Astrocyte of the cerebellum (primary cell): ENCODE measurements around the gene ARHGEF16.

Experiments
- DNase-seq: peaks from one replicate; pipeline ENCODE4 v3.0.0-alpha.2; 2011; ENCODE audit warnings: low read depth
- H3K4me3 ChIP-seq: 2 replicates; pipeline ENCODE4 v1.5.1; 2011; ENCODE audit warnings: mild to moderate bottlenecking, low read depth, low read length, moderate library complexity
- in situ Hi-C: cut with HindIII; loops from 2 replicates; pipeline ENCODE4 v1.10.0; 2017; ENCODE audit warnings: low sequenced_read_pairs
- TF ChIP-seq, protein P1 (sequence below): IDR thresholded peaks from 2 replicates; pipeline ENCODE4 v1.5.1; 2012; ENCODE audit warnings: low read length, low read depth, moderate library complexity, mild to moderate bottlenecking; ENCODE audit errors: missing control alignments

The ARHGEF16 gene

DNA sequence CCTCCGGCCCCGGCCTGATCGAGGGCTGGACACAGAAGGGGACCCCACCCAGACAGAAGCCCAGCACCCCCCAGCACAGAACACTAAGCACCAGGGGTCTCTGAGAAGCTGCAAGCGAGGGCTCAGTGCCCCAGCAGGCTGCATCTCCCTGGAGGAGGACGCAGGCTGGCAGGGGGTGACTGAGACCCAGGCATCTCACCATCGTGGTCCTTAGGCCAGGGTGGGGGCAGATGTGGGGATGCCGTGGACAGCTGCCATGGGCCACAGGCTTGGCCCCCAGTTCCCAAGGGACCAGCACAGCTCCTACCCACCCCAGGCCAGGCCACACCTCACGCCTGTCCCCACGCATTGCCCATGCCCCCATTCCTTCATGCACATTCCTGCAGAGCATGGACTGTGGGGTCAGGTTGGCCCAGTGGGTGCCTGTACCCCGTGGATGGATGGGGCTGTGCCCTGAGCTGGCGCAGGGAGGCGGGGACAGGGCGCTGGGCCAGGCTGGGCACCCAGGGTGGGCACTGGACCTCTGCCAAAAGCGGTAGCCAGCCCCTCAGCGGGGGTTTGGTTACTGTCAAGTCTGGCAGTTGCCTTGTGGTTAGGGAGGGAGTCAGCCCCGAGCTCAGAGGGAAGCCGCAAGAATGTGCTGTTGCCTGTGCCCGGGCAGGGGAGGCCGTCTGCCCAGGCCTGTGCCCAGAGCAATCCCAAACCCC, 61.5 kb downstream of the ARHGEF16 start:
- no peak for DNase-seq
- in situ Hi-C loops, result no loop called here
- TF ChIP-seq, protein P1, sequence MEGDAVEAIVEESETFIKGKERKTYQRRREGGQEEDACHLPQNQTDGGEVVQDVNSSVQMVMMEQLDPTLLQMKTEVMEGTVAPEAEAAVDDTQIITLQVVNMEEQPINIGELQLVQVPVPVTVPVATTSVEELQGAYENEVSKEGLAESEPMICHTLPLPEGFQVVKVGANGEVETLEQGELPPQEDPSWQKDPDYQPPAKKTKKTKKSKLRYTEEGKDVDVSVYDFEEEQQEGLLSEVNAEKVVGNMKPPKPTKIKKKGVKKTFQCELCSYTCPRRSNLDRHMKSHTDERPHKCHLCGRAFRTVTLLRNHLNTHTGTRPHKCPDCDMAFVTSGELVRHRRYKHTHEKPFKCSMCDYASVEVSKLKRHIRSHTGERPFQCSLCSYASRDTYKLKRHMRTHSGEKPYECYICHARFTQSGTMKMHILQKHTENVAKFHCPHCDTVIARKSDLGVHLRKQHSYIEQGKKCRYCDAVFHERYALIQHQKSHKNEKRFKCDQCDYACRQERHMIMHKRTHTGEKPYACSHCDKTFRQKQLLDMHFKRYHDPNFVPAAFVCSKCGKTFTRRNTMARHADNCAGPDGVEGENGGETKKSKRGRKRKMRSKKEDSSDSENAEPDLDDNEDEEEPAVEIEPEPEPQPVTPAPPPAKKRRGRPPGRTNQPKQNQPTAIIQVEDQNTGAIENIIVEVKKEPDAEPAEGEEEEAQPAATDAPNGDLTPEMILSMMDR, result no peak
- H3K4me3 ChIP-seq, result no peak overlapping the region

DNA sequence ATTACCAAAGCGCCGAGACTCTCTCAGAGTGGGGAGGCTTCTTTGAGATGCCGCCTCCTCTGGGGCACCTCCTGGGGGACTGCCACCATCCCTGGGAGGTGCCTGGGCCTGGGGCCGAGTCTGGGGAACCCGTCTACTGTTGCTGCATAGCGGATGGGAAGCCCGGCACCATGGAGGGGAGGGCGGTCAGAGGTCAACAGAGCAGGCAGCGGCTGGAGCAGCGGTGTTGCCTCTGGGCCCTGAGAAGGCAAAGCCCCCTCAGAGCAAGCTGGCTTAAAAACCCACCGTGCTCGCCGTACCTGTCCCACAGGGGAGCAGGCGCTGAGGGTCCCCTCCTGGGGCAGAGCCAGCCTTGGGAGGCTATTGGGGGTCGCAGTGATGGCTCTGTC, 62.0 kb downstream of the ARHGEF16 start:
- DNase-seq, result no peak
- TF ChIP-seq, protein P1, result no peak
- no peak overlapping the region for H3K4me3 ChIP-seq
- in situ Hi-C loops, result no loop called here

DNA sequence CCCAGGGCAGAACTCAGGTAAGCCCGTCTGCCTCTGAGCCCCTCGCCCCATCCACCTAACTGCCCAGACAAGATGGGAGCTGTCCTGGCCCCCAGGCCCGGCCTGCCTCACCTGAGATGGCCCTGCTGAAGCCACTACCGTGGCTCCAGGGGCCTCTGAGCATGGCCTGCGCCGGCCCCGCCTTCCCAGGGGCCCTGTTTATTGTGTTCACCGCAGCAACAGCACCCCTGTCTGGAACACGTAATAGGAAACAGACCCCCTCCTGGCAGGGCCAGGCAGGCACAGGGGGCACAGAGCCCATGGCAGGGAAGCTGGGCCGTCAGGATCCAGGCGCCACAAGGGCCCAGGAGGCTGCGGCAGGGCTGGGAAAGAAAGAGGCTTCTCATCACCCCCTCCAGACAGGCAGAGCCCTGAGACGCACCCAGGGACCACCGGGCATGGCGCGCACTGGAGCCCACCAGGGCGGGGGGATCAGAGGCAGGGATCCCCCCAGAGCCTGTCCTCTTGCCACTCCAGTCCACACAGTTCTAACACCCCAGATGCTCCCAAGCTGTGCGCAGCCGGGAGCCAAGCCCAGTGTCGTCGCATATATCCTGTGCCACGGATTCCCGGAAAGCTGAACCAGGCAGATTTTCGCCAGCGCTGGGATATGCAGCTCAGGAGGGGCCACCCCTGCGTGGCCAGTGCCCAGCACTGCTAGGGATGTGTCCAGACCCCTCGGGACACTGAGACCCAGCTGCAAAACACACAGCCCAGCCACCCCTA, 62.6 kb downstream of the ARHGEF16 start:
- in situ Hi-C loops, result no loop called here
- no peak for DNase-seq
- no peak overlapping the region for H3K4me3 ChIP-seq
- TF ChIP-seq, protein P1, result no peak

DNA sequence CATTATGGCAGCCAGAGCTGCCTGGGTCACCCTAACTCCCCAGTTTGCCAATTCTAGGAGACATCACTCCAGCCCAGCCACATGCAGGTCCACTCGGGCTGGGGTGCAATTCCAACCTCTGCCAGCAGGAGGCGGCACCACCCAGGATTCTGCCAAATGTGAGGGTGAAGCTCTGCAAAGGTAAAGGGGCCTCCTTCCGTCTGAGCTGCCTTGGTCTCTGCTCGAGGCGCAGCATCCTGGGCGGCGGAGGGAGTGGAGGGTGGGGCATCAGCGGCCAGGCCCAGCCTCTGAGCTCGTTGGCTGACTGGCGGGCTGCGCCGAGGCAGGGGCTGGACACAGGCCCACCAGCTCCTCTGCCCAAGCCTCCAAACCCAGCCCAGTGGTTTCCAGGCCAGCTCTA, 63.8 kb downstream of the ARHGEF16 start:
- TF ChIP-seq, protein P1, result peak; percentile 69
- no peak overlapping the region for H3K4me3 ChIP-seq
- DNase-seq, result no peak
- in situ Hi-C loops, result no loop called here

DNA sequence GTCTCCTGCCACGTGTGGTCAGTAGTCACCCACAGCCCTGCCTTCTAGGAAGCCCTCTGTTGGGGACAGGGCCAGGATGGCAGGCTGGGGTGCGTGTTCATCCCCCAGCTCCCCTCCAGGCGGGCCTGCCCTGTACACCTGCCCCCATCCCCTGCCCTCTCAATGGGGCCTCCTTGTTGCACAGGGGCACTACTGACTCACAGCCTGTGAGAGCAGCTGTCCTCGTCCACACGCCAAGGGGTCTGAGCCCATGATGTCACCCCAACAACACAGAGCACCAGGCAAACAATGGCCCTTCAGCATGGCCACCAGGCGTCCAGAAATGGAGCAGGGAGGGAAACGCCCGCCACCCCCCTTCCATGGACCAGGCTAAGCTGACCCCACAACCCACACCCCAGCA, 64.3 kb downstream of the ARHGEF16 start:
- TF ChIP-seq, protein P1, result no peak

DNA sequence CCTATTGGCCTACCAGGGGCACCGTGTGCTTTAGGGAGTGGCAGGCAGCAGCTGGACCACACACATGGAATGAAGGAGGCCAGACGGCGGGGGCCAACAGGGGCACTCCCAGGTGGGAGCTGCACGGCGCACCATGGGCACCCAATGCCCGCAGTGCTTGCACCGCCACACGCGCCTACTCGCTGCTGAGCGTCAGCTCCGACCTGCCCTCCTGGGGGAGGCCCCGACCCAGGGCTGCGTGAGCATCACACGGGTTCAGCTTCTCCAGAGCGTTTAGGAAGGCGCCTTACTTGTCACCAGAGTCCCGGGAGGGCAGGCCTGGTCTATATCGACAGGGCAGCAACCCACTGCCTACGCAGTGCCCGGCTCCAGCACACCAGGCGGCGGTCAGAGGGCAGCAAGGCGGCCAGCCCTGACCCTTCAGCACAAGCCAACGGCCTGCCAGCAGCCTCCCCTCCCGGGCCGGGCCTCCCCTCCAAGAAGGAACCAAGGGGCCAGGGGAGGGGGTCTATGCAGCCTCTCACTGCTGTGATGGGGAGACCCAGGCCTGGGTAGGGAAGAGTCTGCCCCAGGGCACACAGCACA, 64.9 kb downstream of the ARHGEF16 start:
- H3K4me3 ChIP-seq, result no peak overlapping the region
- TF ChIP-seq, protein P1, result no peak
- DNase-seq, result no peak
- in situ Hi-C loops, result no loop called here

More for the DNA sequence above, 64.3 kb downstream of the ARHGEF16 start:
- in situ Hi-C loops, result no loop called here
- no peak for DNase-seq
- no peak overlapping the region for H3K4me3 ChIP-seq
